GM12878 (cell line): Measurements from ENCODE around the gene CCDC187. TPM values are rescaled to one million over a fixed set of nuclear protein-coding genes. Genes with fewer than 3 reads are reported as not detected.

Experiments used
- ATAC-seq: fragments of 200-7000 bp; cut with Tn5 transposase; 3 replicates; pipeline ENCODE4 v1.9.1; 2020; ENCODE audit warnings: mild to moderate bottlenecking, moderate library complexity
- BruUV-seq: library from RNA; stranded (reverse); fragments of 400-500 nt; replicated peaks from 2 replicates; lab custom pipeline; 2021; lab: Mats Ljungman, UMichigan
- CTCF ChIA-PET: fragments of 300-600 bp; sonication (Branson Sonifier 250); formaldehyde crosslinking; extraction: SDS; loops from one replicate; lab custom pipeline; 2021; ENCODE audit warnings: inconsistent platforms; lab: Yijun Ruan, JAX
- POLR2A ChIA-PET: fragments of 350-600 bp; formaldehyde crosslinking; extraction: SDS; loops from one replicate; lab custom pipeline; 2021; ENCODE audit warnings: inconsistent platforms; lab: Charles Lee
- RAD21 ChIA-PET: fragments of 300-600 bp; sonication (Branson Sonifier 250); formaldehyde crosslinking; loops from one replicate; lab custom pipeline; 2023; ENCODE audit warnings: antibody characterized with exemption; ENCODE audit not compliant: unreplicated experiment; lab: Charles Lee
- SMC1A ChIA-PET: fragments of 300-600 bp; sonication (Branson Sonifier 250); formaldehyde crosslinking; loops from one replicate; lab custom pipeline; 2023; ENCODE audit not compliant: unreplicated experiment, uncharacterized antibody; lab: Charles Lee
- DNase-seq: peaks from one replicate; pipeline ENCODE4 v3.0.0-alpha.2; 2011; ENCODE audit warnings: low read depth, low spot score
- FAIRE-seq: peaks from 3 replicates; lab custom pipeline; 2011; peaks lifted over from hg19 to GRCh38; lab: Jason Lieb, UNC
- H2AFZ ChIP-seq: 2 replicates; pipeline ENCODE4 v1.6.0; 2011; ENCODE audit warnings: low read depth, low read length, control low read depth; ENCODE audit not compliant: control insufficient read depth
- H3K27ac ChIP-seq: 2 replicates; pipeline ENCODE4 v1.5.1; 2011; ENCODE audit warnings: control low read depth; ENCODE audit not compliant: control insufficient read depth, insufficient read depth
- H3K27me3 ChIP-seq, 2 experiments: replicated peaks in 1 of 2; 2 replicates each; pipeline versions ENCODE4 v1.6.0 to v1.6.1; 2011; ENCODE audit warnings: low read length in 1 of 2; ENCODE audit not compliant: control insufficient read depth in 2 of 2, insufficient read depth in 2 of 2
- H3K36me3 ChIP-seq, 2 experiments: 2 replicates each; pipeline ENCODE4 v1.5.1; 2011; ENCODE audit warnings: low read length in 1 of 2; ENCODE audit not compliant: control insufficient read depth in 2 of 2, insufficient read depth in 2 of 2
- H3K4me1 ChIP-seq: 2 replicates; pipeline ENCODE4 v1.6.1; 2011; ENCODE audit warnings: mild to moderate bottlenecking, low read length, moderate library complexity, mixed read lengths; ENCODE audit not compliant: control insufficient read depth, insufficient read depth
- H3K4me2 ChIP-seq: 2 replicates; pipeline ENCODE4 v1.6.0; 2011; ENCODE audit warnings: control low read depth; ENCODE audit not compliant: control insufficient read depth, insufficient read depth
- H3K4me3 ChIP-seq: fragments of 200-600 bp; sonication (generic); 2 replicates; pipeline ENCODE4 v1.5.1; 2016
- H3K79me2 ChIP-seq: 2 replicates; pipeline ENCODE4 v1.6.0; 2011; ENCODE audit warnings: low read length; ENCODE audit not compliant: control insufficient read depth, insufficient read depth
- H3K9ac ChIP-seq: 2 replicates; pipeline ENCODE4 v1.8.0; 2011; ENCODE audit warnings: low read length, control low read depth, mixed read lengths; ENCODE audit not compliant: control insufficient read depth, insufficient read depth
- H3K9me3 ChIP-seq: replicated peaks from 3 replicates; pipeline ENCODE4 v1.5.1; 2011; ENCODE audit warnings: mild to moderate bottlenecking, low read length; ENCODE audit not compliant: control insufficient read depth, insufficient read depth
- H4K20me1 ChIP-seq: 2 replicates; pipeline ENCODE4 v1.6.0; 2011; ENCODE audit not compliant: control insufficient read depth, insufficient read depth
- ASH2L ChIP-seq: fragments of 300-600, 200-600 bp; sonication (generic); IDR thresholded peaks from 2 replicates; pipeline ENCODE4 v1.6.1; 2017; ENCODE audit warnings: low read depth, mild to moderate bottlenecking, borderline replicate concordance
- BCL11A ChIP-seq: IDR thresholded peaks from 2 replicates; pipeline ENCODE4 v1.6.1; 2011; ENCODE audit warnings: low read depth, low read length
- BHLHE40 ChIP-seq, 2 experiments: fragments of 450-650 bp in 1 of 2; IDR thresholded peaks; 2 replicates each; pipeline ENCODE4 v1.6.1; 2011 to 2017; ENCODE audit warnings: low read depth in 2 of 2, borderline replicate concordance in 1 of 2, improper control_type of control experiment in 1 of 2, low read length in 1 of 2, mild to moderate bottlenecking in 1 of 2
- CHD4 ChIP-seq: fragments of 200-600 bp; sonication (generic); IDR thresholded peaks from 2 replicates; pipeline ENCODE4 v1.6.1; 2016; ENCODE audit warnings: mild to moderate bottlenecking
- HDAC6 ChIP-seq: fragments of 200-600 bp; sonication (generic); IDR thresholded peaks from one replicate; pipeline ENCODE4 v1.8.0; 2017; ENCODE audit warnings: antibody characterized with exemption; ENCODE audit not compliant: unreplicated experiment
- NFYB ChIP-seq: IDR thresholded peaks from 2 replicates; pipeline ENCODE4 v1.6.1; 2011; ENCODE audit warnings: low read depth, mild to moderate bottlenecking, low read length, improper control_type of control experiment, moderate library complexity; ENCODE audit not compliant: insufficient read depth
- WGBS: methylation state at CpG from one replicate; pipeline ENCODE4 v1.1.6; 2016; ENCODE audit warnings: low lambda C conversion rate; ENCODE audit not compliant: insufficient replicate concordance, insufficient coverage; ENCODE audit errors: missing lambda C conversion rate; 5-methylcytosine and 5-hydroxymethylcytosine counted together
- in situ Hi-C: fragments of 300-500 bp; cut with MboI; formaldehyde crosslinking; loops from 9 replicates; pipeline ENCODE4 v1.14.3; 2018; ENCODE audit warnings: mixed read lengths
- intact Hi-C: fragments of 100-400 bp; cut with micrococcal nuclease; formaldehyde crosslinking; loops from one replicate; pipeline ENCODE4 v1.14.2; 2022; ENCODE audit not compliant: unreplicated experiment
- polyA plus RNA-seq, 11 experiments: library from polyadenylated mRNA; depleted of rRNA in 4 of 11; unstranded in 6 of 11; stranded (reverse) in 5 of 11; fragments of >200 nt; fragmentation: Nextera tagmentation in 4 of 11; fragmentation: Illumina TruSeq in 1 of 11; extraction: Ambion mirVana in 4 of 11; extraction: Trizol in 1 of 11; gene quantifications; 1 replicate in 1 of 11; 2 replicates in 10 of 11; pipeline versions ENCODE4 v1.2.1 to v1.2.3, GENCODE V29; 2011 to 2016; ENCODE audit warnings: inconsistent platforms in 2 of 11, missing spikeins in 2 of 11, low read depth in 1 of 11
- total RNA-seq, 4 experiments: library from RNA; depleted of rRNA in 3 of 4; stranded (reverse); fragments of >200 nt in 3 of 4; fragmentation: Illumina TruSeq in 1 of 4; extraction: Trizol in 1 of 4; gene quantifications; 2 replicates each; pipeline versions ENCODE4 v1.2.1 to v1.2.3, GENCODE V29; 2013 to 2021

The CCDC187 gene
- total and polyA plus RNA-seq, 10 of the 15 experiments (the other 5 are each of a cell fraction or from before 2014, with no cell fraction given): 0.04 to 0.23 (median 0.04) TPM; not detected in 7

GRCh38 chr9:136317695-136318094, 13.8 kb upstream of the CCDC187 start:
- Histone ChIP-seq H4K20me1 (no peaks in the 10 kb centered on the region), H3K79me2 (no peaks in the 10 kb centered on the region), H2AFZ (no peak overlapping the region)
- ChIA-PET SMC1A (no interaction called here), CTCF (no interaction called here)
- ATAC-seq (no peak), DNase-seq (no peak)
- 11% methylated on average over 16 of the region's 16 CpGs for WGBS
- intact Hi-C loops: no loop called here
- TF ChIP-seq HDAC6: no peak
- no peak for TF ChIP-seq BCL11A
- no peak for TF ChIP-seq ASH2L
- no peak for TF ChIP-seq BHLHE40 (IDR thresholded peaks at IDR 0.05; ENCODE audit: borderline replicate concordance in 1 of 2, low read depth in 2 of 2, low read length in 1 of 2)
- TF ChIP-seq, all 136 proteins: peak for 0
- peaks cover 2 to 7% of the 10 kb centered on the region in 2 experiments for H3K27me3 ChIP-seq
- RAD21 ChIA-PET: no interaction called here
- POLR2A ChIA-PET: no interaction called here
- no peak overlapping the region for H3K27ac ChIP-seq
- H3K4me2 ChIP-seq: no peak overlapping the region
- H3K9me3 ChIP-seq: peaks cover 10% of the 10 kb centered on the region; the same call in 2 of the 3 replicates
- H3K4me1 ChIP-seq: no peaks in the 10 kb centered on the region
- FAIRE-seq: no peak
- H3K4me3 ChIP-seq: no peak overlapping the region
- no TSS peak for BruUV-seq
- no peaks in the 10 kb centered on the region for H3K36me3 ChIP-seq
- no peak overlapping the region for H3K9ac ChIP-seq
- in situ Hi-C loops: no loop called here

- Histone ChIP-seq H3K4me1 (no peaks in the 10 kb centered on the region), H3K4me3 (no peak overlapping the region), H2AFZ (no peak overlapping the region), H3K9ac (no peak overlapping the region), H3K79me2 (no peaks in the 10 kb centered on the region), H4K20me1 (no peaks in the 10 kb centered on the region), H3K9me3 (peaks cover 10% of the 10 kb centered on the region; the same call in 2 of the 3 replicates), H3K27ac (no peak overlapping the region), H3K27me3 (peaks cover 2 to 7% of the 10 kb centered on the region in 2 experiments), H3K4me2 (no peak overlapping the region), H3K36me3 (no peaks in the 10 kb centered on the region)
- 49% methylated on average over 12 of the region's 13 CpGs for WGBS
- SMC1A ChIA-PET: no interaction called here
- CTCF ChIA-PET: no interaction called here
- no peak for FAIRE-seq
- ATAC-seq: peak; percentile 41
- TF ChIP-seq CHD4: no peak
- no peak for TF ChIP-seq NFYB
- BruUV-seq: no TSS peak
- intact Hi-C loops (no loop called here), in situ Hi-C loops (no loop called here)
- RAD21 ChIA-PET: no interaction called here
- POLR2A ChIA-PET: no interaction called here
- no peak for DNase-seq
Measured at GRCh38 chr9:136316896-136317676, 13.2 kb upstream of the CCDC187 start.
